HL-60 (cell line): ENCODE results near the gene GABRR2.

ENCODE experiments used
- POLR2AphosphoS5 ChIP-seq: IDR thresholded peaks from 2 replicates; pipeline ENCODE4 v1.6.1; 2012; ENCODE audit warnings: low read depth
- TF ChIP-seq, protein P1 (sequence below): IDR thresholded peaks from 2 replicates; pipeline ENCODE4 v1.6.1; 2012; ENCODE audit warnings: low read depth; ENCODE audit not compliant: insufficient replicate concordance
- TF ChIP-seq, protein P2 (sequence below): IDR thresholded peaks from one replicate; pipeline ENCODE4 v1.5.1; 2011; ENCODE audit warnings: low read length, control low read depth, inconsistent platforms; ENCODE audit not compliant: insufficient read depth

DNA sequence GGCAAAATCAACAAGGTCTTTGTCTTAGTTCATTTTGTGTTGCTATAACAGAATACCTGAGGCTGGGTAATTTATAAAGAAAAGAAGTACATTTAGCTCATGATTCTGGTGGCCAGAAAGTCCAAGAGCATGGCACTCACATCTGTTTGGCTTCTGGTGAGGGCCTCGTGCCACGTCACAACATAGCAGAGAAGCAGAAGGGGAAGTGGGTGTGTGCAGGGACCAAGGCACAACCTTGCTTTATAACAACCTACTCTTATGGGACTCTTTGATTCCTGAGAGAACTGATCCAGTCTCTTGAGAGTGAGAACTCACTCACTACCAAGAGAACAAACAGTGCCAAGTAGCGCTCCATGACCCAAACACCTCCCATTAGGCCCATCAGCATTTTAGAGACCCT, 25.4 kb downstream of the GABRR2 start:
- TF ChIP-seq, protein P1, sequence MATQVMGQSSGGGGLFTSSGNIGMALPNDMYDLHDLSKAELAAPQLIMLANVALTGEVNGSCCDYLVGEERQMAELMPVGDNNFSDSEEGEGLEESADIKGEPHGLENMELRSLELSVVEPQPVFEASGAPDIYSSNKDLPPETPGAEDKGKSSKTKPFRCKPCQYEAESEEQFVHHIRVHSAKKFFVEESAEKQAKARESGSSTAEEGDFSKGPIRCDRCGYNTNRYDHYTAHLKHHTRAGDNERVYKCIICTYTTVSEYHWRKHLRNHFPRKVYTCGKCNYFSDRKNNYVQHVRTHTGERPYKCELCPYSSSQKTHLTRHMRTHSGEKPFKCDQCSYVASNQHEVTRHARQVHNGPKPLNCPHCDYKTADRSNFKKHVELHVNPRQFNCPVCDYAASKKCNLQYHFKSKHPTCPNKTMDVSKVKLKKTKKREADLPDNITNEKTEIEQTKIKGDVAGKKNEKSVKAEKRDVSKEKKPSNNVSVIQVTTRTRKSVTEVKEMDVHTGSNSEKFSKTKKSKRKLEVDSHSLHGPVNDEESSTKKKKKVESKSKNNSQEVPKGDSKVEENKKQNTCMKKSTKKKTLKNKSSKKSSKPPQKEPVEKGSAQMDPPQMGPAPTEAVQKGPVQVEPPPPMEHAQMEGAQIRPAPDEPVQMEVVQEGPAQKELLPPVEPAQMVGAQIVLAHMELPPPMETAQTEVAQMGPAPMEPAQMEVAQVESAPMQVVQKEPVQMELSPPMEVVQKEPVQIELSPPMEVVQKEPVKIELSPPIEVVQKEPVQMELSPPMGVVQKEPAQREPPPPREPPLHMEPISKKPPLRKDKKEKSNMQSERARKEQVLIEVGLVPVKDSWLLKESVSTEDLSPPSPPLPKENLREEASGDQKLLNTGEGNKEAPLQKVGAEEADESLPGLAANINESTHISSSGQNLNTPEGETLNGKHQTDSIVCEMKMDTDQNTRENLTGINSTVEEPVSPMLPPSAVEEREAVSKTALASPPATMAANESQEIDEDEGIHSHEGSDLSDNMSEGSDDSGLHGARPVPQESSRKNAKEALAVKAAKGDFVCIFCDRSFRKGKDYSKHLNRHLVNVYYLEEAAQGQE, result no peak
- TF ChIP-seq, protein P2, sequence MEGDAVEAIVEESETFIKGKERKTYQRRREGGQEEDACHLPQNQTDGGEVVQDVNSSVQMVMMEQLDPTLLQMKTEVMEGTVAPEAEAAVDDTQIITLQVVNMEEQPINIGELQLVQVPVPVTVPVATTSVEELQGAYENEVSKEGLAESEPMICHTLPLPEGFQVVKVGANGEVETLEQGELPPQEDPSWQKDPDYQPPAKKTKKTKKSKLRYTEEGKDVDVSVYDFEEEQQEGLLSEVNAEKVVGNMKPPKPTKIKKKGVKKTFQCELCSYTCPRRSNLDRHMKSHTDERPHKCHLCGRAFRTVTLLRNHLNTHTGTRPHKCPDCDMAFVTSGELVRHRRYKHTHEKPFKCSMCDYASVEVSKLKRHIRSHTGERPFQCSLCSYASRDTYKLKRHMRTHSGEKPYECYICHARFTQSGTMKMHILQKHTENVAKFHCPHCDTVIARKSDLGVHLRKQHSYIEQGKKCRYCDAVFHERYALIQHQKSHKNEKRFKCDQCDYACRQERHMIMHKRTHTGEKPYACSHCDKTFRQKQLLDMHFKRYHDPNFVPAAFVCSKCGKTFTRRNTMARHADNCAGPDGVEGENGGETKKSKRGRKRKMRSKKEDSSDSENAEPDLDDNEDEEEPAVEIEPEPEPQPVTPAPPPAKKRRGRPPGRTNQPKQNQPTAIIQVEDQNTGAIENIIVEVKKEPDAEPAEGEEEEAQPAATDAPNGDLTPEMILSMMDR, result no peak
- no peak for TF ChIP-seq POLR2AphosphoS5
